Cardiac fibroblast (primary cell): ENCODE data around the gene DPEP3.

ENCODE experiments used
- DNase-seq, 2 donors: peaks; one replicate each; pipeline versions ENCODE4 v3.0.0 to v3.0.0-alpha.2; 2010; ENCODE audit warnings: low read depth in 2 of 2
- H3K4me3 ChIP-seq, 2 donors: replicated peaks in 1 of 2; 1 replicate in 1 of 2; 2 replicates in 1 of 2; pipeline ENCODE4 v1.5.1; 2011; ENCODE audit warnings: low read depth in 2 of 2, low read length in 2 of 2, mild to moderate bottlenecking in 2 of 2, moderate library complexity in 1 of 2
- TF ChIP-seq, protein P1 (sequence below): IDR thresholded peaks from one replicate; pipeline ENCODE4 v1.5.1; 2011; ENCODE audit warnings: low read depth, mild to moderate bottlenecking, low read length, inconsistent platforms

The DPEP3 gene

DNA sequence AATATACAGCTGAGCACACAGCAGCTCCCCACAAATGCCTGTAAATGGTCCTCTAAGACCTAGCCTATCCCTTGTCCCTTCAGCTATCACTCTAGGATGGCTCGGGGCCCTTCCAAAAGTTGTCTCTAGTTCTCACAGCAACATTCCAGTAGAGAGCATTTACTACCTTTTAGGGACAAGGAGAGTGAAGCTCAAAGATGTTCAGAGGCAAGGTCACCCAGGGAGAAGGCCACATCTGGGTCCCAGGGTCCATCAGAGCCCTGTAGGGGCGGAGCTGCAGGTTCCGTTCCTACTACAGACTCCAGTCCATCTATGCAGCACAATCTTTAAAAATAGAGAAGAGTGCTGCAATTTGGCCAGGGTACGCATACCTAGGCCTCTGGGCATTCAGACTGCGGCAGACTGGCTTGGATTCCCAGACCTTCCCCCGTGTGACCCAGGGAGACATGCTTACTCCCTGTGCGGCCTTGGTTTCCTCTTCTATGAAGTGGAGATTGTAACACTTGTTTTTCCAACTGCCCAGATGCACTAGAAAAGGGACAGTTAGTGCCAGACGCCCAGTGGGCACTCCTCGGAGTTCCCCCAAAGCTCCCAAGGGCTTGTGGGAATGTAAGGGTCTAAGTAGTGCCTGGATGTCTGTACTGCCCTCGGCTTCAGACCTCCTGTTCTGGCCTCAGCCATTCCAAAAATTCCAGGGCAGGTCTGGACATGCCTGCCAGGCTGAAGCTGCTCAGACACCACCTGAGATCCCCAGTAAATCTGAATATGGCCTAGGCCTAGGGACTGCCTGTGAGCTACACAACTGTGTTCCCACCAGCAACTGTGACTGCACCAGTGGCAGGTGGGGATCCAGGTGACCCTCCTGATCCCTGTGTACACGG lies 14.4 kb downstream of the DPEP3 start:
- DNase-seq = peak in 1 of 2 donors; percentile 17
- peak overlapping the region; percentile 19 to 82 for H3K4me3 ChIP-seq
- TF ChIP-seq, protein P1, sequence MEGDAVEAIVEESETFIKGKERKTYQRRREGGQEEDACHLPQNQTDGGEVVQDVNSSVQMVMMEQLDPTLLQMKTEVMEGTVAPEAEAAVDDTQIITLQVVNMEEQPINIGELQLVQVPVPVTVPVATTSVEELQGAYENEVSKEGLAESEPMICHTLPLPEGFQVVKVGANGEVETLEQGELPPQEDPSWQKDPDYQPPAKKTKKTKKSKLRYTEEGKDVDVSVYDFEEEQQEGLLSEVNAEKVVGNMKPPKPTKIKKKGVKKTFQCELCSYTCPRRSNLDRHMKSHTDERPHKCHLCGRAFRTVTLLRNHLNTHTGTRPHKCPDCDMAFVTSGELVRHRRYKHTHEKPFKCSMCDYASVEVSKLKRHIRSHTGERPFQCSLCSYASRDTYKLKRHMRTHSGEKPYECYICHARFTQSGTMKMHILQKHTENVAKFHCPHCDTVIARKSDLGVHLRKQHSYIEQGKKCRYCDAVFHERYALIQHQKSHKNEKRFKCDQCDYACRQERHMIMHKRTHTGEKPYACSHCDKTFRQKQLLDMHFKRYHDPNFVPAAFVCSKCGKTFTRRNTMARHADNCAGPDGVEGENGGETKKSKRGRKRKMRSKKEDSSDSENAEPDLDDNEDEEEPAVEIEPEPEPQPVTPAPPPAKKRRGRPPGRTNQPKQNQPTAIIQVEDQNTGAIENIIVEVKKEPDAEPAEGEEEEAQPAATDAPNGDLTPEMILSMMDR = no peak

- H3K4me3 ChIP-seq = no peak overlapping the region
- DNase-seq = no peak
- TF ChIP-seq, protein P1 = no peak
Measured at GRCh38 chr16:67964477-67965131, 15.7 kb downstream of the DPEP3 start.

- TF ChIP-seq, protein P1 = no peak
- no peak for DNase-seq
- H3K4me3 ChIP-seq = no peak overlapping the region
Measured at GRCh38 chr16:67963662-67964321, 16.5 kb downstream of the DPEP3 start.

GRCh38 chr16:67963292-67963661 lies 17.0 kb downstream of the DPEP3 start:
- no peak for DNase-seq
- H3K4me3 ChIP-seq = no peak overlapping the region
- TF ChIP-seq, protein P1 = no peak

- DNase-seq = no peak
- TF ChIP-seq, protein P1 = no peak
- no peak overlapping the region for H3K4me3 ChIP-seq
Measured at GRCh38 chr16:67962135-67962534, 18.2 kb downstream of the DPEP3 start.

- DNase-seq = no peak
- H3K4me3 ChIP-seq = no peak overlapping the region
- TF ChIP-seq, protein P1 = no peak
Measured at GRCh38 chr16:67961551-67961957, 18.7 kb downstream of the DPEP3 start.
